Bronchial epithelial cell (primary cell): ENCODE data around the gene SSTR3. TPM values are rescaled to one million over a fixed set of nuclear protein-coding genes. Genes with fewer than 3 reads are reported as not detected.

Source experiments
- DNase-seq: peaks from one replicate; pipeline ENCODE4 v3.0.0-alpha.2; 2010; ENCODE audit warnings: low read depth
- FAIRE-seq: peaks from 2 replicates; lab custom pipeline; 2011; peaks lifted over from hg19 to GRCh38; lab: Jason Lieb, UNC
- H3K27me3 ChIP-seq: 2 replicates; pipeline ENCODE4 v1.5.1; 2011; ENCODE audit warnings: low read length; ENCODE audit not compliant: control insufficient read depth, insufficient read depth
- H3K36me3 ChIP-seq: 2 replicates; pipeline ENCODE4 v1.5.1; 2011; ENCODE audit warnings: low read length; ENCODE audit not compliant: control insufficient read depth, insufficient read depth
- H3K4me3 ChIP-seq: 2 replicates; pipeline ENCODE4 v1.5.1; 2011; ENCODE audit warnings: mild to moderate bottlenecking, low read depth, low read length, control low read depth
- total RNA-seq: library from RNA; depleted of rRNA; stranded (reverse); fragments of >200 nt; gene quantifications from 2 replicates; pipeline ENCODE4 v1.2.1, GENCODE V29; 2014
- TF ChIP-seq, protein P1 (sequence below): IDR thresholded peaks from 2 replicates; pipeline ENCODE4 v1.5.1; 2011; ENCODE audit warnings: mild to moderate bottlenecking, moderate library complexity, low read length, control low read depth, inconsistent platforms; ENCODE audit not compliant: insufficient read depth, severe bottlenecking

Gene SSTR3
- total RNA-seq, 1 donor from 2014 or later = not detected

DNA sequence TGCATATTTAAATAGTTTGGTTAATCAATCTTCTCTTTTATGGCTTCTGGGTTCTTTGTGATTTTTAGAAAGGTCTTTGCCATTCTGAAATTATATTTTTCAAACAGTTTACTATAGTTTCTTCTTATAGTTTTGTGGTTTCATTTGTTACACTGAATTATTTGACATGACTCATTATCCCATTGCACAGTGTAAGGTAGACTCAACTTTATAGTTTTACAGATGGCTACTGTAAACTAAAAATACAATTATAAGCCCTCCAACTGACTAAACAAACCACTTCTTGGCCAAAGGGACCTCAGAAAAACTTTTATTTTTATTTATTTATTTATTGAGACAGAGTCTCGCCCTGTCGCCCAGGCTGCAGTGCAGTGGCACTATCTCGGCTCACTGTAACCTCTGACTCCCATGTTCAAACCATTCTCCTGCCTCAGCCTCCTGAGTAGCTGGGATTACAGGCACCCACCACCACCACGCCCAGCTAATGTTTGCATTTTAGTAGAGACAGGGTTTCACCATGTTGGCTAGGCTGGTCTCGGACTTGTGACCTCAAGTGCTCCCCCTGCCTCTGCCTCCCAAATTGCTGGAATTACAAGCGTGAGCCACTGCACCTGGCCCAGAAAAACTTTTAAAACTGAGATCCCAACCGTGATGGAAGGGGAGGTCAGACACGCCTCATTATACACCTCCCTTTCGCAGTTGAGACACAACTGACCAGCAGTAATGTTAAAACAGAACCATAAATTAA lies 45.9 kb upstream of the SSTR3 start:
- Histone ChIP-seq H3K4me3 (no peak overlapping the region), H3K27me3 (no peaks in the 10 kb centered on the region), H3K36me3 (no peaks in the 10 kb centered on the region)
- FAIRE-seq (no peak), DNase-seq (peak; percentile 39)
- TF ChIP-seq, protein P1, sequence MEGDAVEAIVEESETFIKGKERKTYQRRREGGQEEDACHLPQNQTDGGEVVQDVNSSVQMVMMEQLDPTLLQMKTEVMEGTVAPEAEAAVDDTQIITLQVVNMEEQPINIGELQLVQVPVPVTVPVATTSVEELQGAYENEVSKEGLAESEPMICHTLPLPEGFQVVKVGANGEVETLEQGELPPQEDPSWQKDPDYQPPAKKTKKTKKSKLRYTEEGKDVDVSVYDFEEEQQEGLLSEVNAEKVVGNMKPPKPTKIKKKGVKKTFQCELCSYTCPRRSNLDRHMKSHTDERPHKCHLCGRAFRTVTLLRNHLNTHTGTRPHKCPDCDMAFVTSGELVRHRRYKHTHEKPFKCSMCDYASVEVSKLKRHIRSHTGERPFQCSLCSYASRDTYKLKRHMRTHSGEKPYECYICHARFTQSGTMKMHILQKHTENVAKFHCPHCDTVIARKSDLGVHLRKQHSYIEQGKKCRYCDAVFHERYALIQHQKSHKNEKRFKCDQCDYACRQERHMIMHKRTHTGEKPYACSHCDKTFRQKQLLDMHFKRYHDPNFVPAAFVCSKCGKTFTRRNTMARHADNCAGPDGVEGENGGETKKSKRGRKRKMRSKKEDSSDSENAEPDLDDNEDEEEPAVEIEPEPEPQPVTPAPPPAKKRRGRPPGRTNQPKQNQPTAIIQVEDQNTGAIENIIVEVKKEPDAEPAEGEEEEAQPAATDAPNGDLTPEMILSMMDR = no peak

DNA sequence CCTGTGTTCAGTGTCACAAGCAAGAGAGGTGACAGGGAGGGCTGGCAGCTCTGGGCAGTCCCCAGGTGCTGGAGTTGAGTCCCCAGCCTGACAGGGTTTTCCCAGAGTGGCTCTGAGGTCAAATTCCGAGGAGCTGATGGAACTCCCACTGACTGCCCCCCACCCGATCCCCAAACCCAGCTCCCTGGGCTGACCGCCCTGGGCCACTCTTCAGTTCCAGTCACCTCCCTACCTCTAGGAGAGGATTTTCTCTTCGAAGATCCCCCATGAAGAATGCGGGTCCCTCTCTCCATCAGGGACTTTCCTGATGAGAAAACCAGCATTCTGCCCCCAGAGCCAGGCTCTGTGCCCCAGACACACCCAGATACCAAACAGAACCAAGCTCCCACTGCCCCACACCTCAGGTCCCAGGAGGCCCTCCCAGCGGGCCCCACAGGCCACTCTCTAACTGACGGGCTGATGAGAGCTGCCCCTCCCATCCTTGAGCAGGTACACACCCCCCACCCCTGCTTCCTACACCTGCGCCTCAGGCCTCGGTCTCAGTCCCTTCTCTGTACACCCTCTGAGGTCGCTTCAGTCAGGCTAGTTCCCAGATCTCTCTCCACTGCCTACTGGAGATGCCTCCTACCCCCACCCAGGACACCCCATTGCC lies 43.9 kb upstream of the SSTR3 start:
- DNase-seq (no peak), FAIRE-seq (peak; percentile 40)
- no peaks in the 10 kb centered on the region for H3K36me3 ChIP-seq
- H3K4me3 ChIP-seq = no peak overlapping the region
- TF ChIP-seq, protein P1 = no peak
- H3K27me3 ChIP-seq = no peaks in the 10 kb centered on the region

DNA sequence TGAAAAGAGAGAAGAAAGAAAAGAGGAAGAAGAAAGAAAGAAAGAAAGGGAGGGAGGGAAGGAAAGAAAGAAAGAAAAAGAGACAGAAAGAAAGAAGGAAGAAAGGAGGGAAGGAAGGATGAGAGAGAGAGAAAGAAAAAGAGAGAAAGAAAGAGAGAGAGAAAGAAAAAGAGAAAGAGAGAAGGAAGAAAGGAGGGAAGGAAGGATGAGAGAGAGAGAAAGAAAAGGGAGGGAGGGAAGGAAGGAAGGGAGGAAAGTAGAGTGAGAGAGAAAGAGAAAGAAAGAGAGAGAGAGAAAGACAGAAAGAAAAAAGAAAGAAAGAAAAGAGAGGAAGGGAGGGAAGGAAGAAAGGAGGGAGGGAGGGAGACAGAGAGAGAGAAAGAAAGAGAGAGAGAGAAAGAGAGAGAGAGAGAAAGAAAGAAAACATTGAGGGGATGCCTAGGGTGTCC lies 43.3 kb upstream of the SSTR3 start:
- TF ChIP-seq, protein P1 = no peak
- Histone ChIP-seq H3K4me3 (no peak overlapping the region), H3K36me3 (no peaks in the 10 kb centered on the region), H3K27me3 (no peaks in the 10 kb centered on the region)
- no peak for FAIRE-seq
- no peak for DNase-seq

DNA sequence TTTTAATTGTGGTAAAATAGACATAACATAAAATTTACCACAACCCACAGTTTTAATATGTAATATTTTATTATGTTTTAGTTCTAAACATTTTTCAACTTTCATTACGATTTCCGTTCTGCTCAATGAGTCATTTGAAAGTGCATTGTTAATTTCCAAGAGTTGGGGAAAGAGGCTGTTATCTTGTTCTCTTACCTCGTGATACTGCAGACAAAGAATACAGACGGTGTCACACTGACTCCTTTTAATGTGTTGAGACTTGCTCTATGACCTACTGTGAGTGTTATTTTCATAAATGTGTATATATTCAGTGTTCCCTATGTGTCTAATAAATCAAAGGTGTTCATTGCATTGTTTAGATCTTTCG lies 42.6 kb upstream of the SSTR3 start:
- no peak overlapping the region for H3K4me3 ChIP-seq
- FAIRE-seq = no peak
- DNase-seq = peak; percentile 96
- H3K36me3 ChIP-seq = no peaks in the 10 kb centered on the region
- H3K27me3 ChIP-seq = no peaks in the 10 kb centered on the region
- TF ChIP-seq, protein P1 = no peak

DNA sequence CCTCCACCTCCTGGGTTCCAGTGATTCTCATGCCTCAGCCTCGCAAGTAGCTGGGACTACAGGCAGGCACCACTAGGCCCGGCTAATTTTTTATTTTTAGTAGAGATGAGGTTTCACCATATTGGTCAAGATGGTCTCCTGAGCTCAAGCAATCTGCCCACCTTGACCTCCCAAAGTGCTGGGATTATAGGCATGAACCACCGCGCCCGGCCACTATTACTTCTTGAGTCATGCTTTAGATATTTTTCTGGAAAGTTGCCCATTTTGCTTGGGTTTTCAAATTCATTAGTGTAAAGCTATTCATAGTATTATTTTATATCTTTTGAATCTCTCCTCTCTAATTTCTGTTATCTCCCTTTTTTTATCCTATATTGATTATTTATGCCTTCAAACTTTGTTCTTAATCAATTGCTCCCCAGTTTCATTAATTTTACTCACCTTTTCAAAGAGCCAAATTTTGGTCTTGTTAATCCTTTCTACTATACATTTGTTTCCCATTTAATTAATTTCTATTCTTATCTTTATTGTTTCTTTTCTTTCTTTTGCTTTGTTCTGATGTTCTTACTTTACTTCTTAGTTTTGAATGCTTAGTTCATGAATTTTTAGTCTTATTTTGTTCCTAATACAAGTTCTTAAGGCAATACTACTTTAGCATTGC lies 42.1 kb upstream of the SSTR3 start:
- FAIRE-seq = no peak
- no peak overlapping the region for H3K4me3 ChIP-seq
- H3K36me3 ChIP-seq = no peaks in the 10 kb centered on the region
- TF ChIP-seq, protein P1 = no peak
- no peaks in the 10 kb centered on the region for H3K27me3 ChIP-seq
- DNase-seq = peak; percentile 83
